Activated CD4-positive, alpha-beta memory T cell treated with anti-CD3 and anti-CD28 coated beads, Interleukin-2, amount 10 ng/mL, durations not matched to agents 7 days and 5 days (primary cell): ENCODE results near the gene THG1L. TPM values are rescaled to one million over a fixed set of nuclear protein-coding genes. Genes with fewer than 3 reads are reported as not detected.
A peak's percentile ranks its signal among the peaks of the same experiment; 100 is the strongest.

Source experiments
- CTCF ChIA-PET: fragments of 350-600 bp; sonication (Branson Sonifier 250); formaldehyde crosslinking; loops from one replicate; lab custom pipeline; 2021; ENCODE audit warnings: antibody characterized with exemption, inconsistent platforms; lab: Charles Lee
- POLR2A ChIA-PET: fragments of 350-600 bp; sonication (Branson Sonifier 250); formaldehyde crosslinking; loops from one replicate; lab custom pipeline; 2021; ENCODE audit warnings: antibody characterized with exemption; lab: Charles Lee
- DNase-seq: peaks from one replicate; pipeline ENCODE4 v3.0.0-alpha.2; 2020
- H3K27ac Mint-ChIP-seq: one replicate; pipeline ENCODE4 v1.8.0; 2021; ENCODE audit warnings: mild to moderate bottlenecking, mixed read lengths
- H3K27me3 Mint-ChIP-seq: one replicate; pipeline ENCODE4 v1.8.0; 2021; ENCODE audit warnings: mixed read lengths
- H3K36me3 Mint-ChIP-seq: one replicate; pipeline ENCODE4 v1.8.0; 2021; ENCODE audit warnings: low read depth, mixed read lengths
- H3K4me1 Mint-ChIP-seq: one replicate; pipeline ENCODE4 v1.8.0; 2021; ENCODE audit warnings: mixed read lengths
- H3K4me3 Mint-ChIP-seq: one replicate; pipeline ENCODE4 v1.8.0; 2021; ENCODE audit warnings: mild to moderate bottlenecking, mixed read lengths
- H3K9me3 Mint-ChIP-seq: one replicate; pipeline ENCODE4 v1.8.0; 2021; ENCODE audit warnings: mixed read lengths
- total RNA-seq, 2 experiments: library from RNA; stranded (reverse); gene quantifications; one replicate each; pipeline ENCODE4 v1.2.3, GENCODE V29; 2021

Gene THG1L
- total RNA-seq, 2 experiments from 2014 or later: 10.6 to 11.4 TPM

DNA sequence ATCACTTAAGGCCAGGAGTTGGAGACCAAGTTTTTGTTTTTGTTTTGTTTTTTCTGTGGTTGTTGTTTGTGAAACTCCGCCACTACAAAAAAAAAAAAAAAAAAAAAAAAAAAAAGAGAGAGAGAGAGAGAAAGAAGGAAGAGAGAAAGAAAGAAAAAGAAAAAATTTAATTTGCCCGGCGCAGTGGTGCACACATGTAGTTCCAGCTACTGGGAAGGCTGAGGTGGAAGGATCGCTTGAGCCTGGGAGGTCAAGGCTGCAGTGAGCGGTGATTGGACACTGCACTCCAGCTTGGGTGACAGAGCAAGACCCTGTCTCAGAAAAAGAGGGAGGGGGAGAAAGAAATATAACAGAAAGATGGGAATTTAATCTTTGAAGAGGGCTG, 902 bp downstream of the THG1L start:
- Mint-ChIP-seq H3K4me3 (peak overlapping the region; percentile 80), H3K36me3 (peaks cover 8% of the 10 kb centered on the region)

DNA sequence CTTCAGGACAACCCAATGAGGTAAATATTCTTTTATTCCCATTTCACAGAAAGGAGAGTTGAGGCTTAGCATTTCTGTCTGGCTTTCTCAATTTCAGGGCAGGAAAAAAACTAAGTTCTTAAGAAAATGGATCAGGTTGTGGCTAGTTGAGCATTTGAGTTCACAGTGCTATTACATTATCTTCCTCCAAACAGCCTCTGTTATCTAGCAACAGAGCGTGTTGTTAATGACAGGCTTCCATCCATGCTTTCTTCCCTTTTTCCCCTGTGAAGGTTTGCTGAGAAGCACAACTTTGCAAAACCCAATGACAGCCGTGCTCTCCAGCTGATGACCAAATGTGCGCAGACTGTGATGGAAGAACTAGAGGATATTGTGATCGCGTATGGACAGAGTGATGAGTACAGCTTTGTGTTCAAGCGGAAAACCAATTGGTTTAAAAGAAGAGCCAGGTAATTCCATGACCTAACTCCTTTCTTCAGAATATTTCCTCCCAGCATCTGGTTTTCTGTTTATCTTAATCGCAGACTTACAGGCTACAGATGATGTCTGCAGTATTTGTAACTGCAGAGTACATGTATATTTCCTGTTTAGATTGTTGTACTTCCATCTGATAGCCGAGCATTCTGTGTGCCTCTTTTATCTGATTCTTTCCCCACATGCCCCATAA, 1.5 kb downstream of the THG1L start:
- peaks cover 2% of the 10 kb centered on the region for H3K9me3 Mint-ChIP-seq
- peaks cover 30% of the 10 kb centered on the region for H3K4me1 Mint-ChIP-seq
- peaks cover 10% of the 10 kb centered on the region for H3K36me3 Mint-ChIP-seq
- ChIA-PET POLR2A (no interaction called here), CTCF (interaction anchor here (2.0 to 6.4 kb wide), 3 partner anchors 10 to 301 kb away, joined by 8 to 62 read pairs (median 25); partner anchors contain the start of gene LSM11)
- DNase-seq: no peak
- no peak overlapping the region for H3K4me3 Mint-ChIP-seq
- H3K27ac Mint-ChIP-seq: no peak overlapping the region
- no peaks in the 10 kb centered on the region for H3K27me3 Mint-ChIP-seq

More for the DNA sequence above, 902 bp downstream of the THG1L start:
- Mint-ChIP-seq H3K4me1 (peaks cover 30% of the 10 kb centered on the region), H3K9me3 (peaks cover 2% of the 10 kb centered on the region), H3K27ac (no peak overlapping the region), H3K27me3 (no peaks in the 10 kb centered on the region)
- no peak for DNase-seq
- ChIA-PET CTCF (interaction anchor here (1.3 to 6.4 kb wide), 7 partner anchors 10 to 404 kb away, joined by 4 to 62 read pairs (median 6); partner anchors contain the start of gene LSM11), POLR2A (interaction anchor here (0.8 to 2.1 kb wide), 8 partner anchors 14 to 272 kb away, joined by 3 to 10 read pairs (median 3); partner anchors contain the start of gene NIPAL4)

DNA sequence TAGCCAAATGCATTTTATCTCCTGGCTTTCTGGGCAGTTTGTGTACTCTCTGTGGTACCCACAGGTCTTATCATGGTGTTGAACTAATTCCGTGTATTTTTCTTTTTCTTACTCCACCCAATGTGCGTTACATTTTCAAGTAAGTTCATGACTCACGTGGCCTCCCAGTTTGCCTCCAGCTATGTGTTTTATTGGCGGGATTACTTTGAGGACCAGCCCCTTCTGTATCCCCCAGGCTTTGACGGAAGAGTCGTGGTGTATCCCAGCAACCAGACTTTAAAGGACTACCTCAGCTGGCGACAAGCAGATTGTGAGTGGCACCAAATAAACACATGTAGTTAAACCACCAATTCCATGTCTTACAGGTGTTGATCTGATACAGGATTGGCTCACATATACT, 3.2 kb downstream of the THG1L start:
- CTCF ChIA-PET: interaction anchor here (1.9 kb wide), 1 partner anchor 9 kb away, joined by 7 read pairs; the partner anchor contains the start of gene LSM11
- no peak for DNase-seq
- Mint-ChIP-seq H3K27ac (no peak overlapping the region), H3K9me3 (no peaks in the 10 kb centered on the region), H3K36me3 (peaks cover 23% of the 10 kb centered on the region), H3K4me3 (no peak overlapping the region), H3K27me3 (no peaks in the 10 kb centered on the region), H3K4me1 (peaks cover 30% of the 10 kb centered on the region)
- POLR2A ChIA-PET: no interaction called here

DNA sequence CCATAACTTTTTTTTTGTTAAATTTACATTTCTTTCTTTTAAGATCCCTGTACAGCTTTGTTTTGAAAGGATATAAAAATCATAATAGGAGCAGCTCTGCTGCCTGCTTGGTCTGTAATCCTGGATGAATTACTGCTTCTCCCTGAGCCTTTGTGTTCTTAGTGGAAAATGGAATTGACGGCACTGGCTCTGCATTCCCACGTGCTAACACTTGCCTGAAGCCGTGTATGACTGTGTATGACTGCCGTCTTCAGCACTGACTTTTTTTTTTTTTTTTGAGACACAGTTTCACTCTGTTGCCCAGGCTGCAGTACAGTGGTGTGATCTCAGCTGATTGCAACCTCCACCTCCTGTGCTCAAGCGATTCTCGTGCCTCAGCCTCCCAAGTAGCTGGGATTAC, 4.8 kb downstream of the THG1L start:
- peaks cover 23% of the 10 kb centered on the region for H3K36me3 Mint-ChIP-seq

DNA sequence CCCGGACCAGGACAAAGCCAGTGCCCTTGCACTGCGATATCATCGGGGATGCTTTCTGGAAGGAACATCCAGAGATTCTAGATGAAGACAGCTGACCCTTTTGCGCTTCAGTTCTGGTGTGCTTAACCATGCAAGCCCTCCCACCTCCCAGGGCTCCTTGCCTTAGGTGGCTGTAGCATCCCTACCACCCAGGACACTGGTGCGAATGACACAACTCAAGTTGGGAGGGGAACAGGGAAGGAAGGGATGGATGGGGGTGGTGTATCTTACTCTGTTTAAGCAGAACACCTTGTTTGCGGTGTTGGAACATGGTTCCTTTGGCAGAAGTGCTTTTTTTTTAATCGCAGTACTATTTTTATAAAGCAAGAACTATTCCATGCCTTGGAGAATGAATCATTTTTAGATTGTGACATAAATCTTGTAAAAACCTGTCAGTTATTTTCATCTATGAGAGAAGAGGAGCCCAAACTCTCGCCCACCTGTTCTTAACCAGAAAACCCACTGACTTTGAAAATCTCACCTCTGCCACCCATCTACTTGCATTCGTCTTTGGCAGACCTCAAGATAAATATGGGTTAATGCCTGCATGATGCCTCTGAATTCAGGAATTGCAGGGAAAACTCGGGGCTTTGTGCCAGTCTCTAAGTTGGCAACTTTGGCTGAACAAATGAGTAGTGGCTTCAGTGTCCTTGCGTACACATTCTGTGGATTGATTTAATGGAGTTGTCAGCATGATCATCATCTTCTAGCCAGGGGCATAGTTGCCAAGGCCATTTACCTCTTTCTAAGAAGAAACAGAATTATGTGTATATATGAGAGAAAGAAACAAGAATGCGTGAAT, 8.4 kb downstream of the THG1L start:
- CTCF ChIA-PET: interaction anchor here (0.7 to 2.4 kb wide), 6 partner anchors 21 to 411 kb away, joined by 3 to 10 read pairs (median 5); no protein-coding TSS in a partner anchor
- DNase-seq: no peak

More for the DNA sequence above, 4.8 kb downstream of the THG1L start:
- Mint-ChIP-seq H3K9me3 (no peaks in the 10 kb centered on the region), H3K27ac (no peak overlapping the region), H3K27me3 (no peaks in the 10 kb centered on the region), H3K4me1 (peaks cover 24% of the 10 kb centered on the region), H3K4me3 (no peak overlapping the region)
- no peak for DNase-seq
- CTCF ChIA-PET: no interaction called here
- POLR2A ChIA-PET: no interaction called here

DNA sequence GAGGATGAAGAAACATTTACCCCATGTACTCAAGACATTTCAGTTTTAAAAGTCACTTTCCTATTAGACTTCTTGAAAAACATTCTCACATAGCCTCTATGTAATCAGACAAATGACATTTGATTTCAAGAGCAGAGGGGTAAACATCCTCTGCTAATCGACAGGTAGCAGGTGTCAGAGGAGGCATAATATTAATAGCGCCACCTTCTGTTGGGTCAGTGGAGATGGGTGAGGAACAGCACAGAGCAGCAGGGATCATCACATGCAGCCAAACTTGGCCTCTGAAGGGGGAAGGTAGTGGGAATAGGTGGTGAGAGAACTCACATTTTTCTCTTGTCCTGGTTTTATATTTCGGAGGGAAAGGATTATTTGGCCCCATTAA, 9.0 kb downstream of the THG1L start:
- ChIA-PET POLR2A (no interaction called here), CTCF (interaction anchor here (0.7 to 4.7 kb wide), 5 partner anchors 10 to 107 kb away, joined by 3 to 62 read pairs (median 3); partner anchors contain the start of genes C5orf52 and THG1L)
- no peaks in the 10 kb centered on the region for H3K27me3 Mint-ChIP-seq
- H3K4me1 Mint-ChIP-seq: peaks cover 22% of the 10 kb centered on the region
- no peaks in the 10 kb centered on the region for H3K9me3 Mint-ChIP-seq
- no peak overlapping the region for H3K4me3 Mint-ChIP-seq
- peak; percentile 25 for DNase-seq
- no peak overlapping the region for H3K27ac Mint-ChIP-seq
- H3K36me3 Mint-ChIP-seq: peaks cover 19% of the 10 kb centered on the region

More for the DNA sequence above, 8.4 kb downstream of the THG1L start:
- no peak overlapping the region for H3K27ac Mint-ChIP-seq
- H3K4me3 Mint-ChIP-seq: no peak overlapping the region
- no peaks in the 10 kb centered on the region for H3K9me3 Mint-ChIP-seq
- peaks cover 19% of the 10 kb centered on the region for H3K36me3 Mint-ChIP-seq
- no peaks in the 10 kb centered on the region for H3K27me3 Mint-ChIP-seq
- POLR2A ChIA-PET: no interaction called here
- peaks cover 16% of the 10 kb centered on the region for H3K4me1 Mint-ChIP-seq

DNA sequence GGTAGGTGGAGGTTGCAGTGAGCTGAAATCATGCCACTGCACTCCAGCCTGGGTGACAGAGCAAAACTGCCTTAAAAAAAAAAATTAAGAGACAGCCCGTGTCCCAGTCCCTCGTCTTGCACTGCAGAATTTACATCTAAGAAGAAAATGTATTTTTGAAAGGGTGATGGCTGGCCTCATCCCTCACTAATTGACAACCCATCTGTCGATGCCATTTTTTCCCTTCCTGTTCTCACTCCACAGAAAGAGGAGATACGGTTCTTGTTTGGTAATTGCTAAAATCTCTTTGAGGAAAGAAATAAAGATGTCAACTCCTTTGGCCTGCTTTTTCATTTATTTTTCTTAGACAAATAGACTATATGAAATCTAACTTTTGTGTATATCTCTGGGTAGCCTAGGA, 9.9 kb downstream of the THG1L start:
- H3K4me1 Mint-ChIP-seq: peaks cover 26% of the 10 kb centered on the region
- H3K27me3 Mint-ChIP-seq: no peaks in the 10 kb centered on the region
- POLR2A ChIA-PET: no interaction called here
- no peak overlapping the region for H3K27ac Mint-ChIP-seq
- H3K36me3 Mint-ChIP-seq: peaks cover 23% of the 10 kb centered on the region
- DNase-seq: no peak
- H3K9me3 Mint-ChIP-seq: no peaks in the 10 kb centered on the region
- CTCF ChIA-PET: interaction anchor here (0.6 to 4.7 kb wide), 9 partner anchors 11 to 1480 kb away, joined by 3 to 84 read pairs (median 4); partner anchors contain the start of genes C5orf52 and THG1L
- no peak overlapping the region for H3K4me3 Mint-ChIP-seq

DNA sequence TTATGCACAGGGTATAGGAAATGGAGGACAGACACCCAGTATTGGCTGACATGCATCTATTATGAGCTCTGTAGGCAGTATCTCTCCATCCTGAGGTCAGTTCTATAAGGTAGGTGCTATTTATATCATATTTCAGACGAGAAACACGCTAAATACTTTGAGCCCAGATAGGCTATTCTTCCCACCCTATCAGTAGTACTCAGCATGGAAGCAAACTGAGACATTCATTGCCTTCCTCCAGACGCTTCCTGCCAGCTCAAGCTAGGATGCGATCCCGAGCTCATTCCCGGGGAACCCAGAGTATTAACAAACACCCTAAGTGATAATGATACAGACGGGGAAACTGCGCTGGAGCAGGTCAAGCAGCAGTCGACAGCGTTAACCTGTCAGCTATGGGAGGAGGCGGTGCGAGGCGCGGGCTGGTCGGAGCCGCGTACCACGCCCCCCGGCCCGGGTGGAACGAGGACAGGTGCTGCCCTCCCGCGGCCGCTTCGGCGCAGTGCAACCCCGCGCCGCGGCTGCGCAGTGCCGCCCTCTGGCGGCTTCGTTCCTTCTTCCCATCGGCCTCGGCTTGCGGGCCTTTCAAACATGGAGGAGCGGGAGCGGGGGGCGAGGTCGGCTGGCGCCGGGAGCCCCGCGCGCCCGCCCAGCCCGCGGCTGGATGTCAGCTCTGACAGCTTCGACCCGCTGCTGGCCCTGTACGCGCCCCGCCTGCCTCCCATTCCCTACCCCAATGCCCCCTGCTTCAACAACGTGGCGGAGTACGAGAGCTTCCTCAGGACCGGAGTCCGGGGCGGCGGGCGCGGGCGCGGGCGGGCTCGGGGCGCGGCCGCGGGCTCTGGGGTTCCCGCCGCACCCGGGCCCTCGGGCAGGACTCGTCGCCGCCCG, 12.2 kb downstream of the THG1L start, which contains the start of gene LSM11:
LSM11 (plus strand) TSS at position 550 of the 888 bp plus-strand sequence; CDS start at position 589, 39 bp downstream.
- no peaks in the 10 kb centered on the region for H3K27me3 Mint-ChIP-seq
- peak; percentile 93 for DNase-seq
- H3K36me3 Mint-ChIP-seq: peaks cover 10% of the 10 kb centered on the region
- CTCF ChIA-PET: interaction anchor here (0.6 to 4.7 kb wide), 84 partner anchors 9 to 589 kb away, joined by 3 to 84 read pairs (median 4); partner anchors contain the start of genes C5orf52, CLINT1, NIPAL4 and SOX30
- H3K4me3 Mint-ChIP-seq: peak within 1 kb of the TSS; percentile 82
- H3K4me1 Mint-ChIP-seq: peaks cover 41% of the 10 kb centered on the region
- H3K9me3 Mint-ChIP-seq: no peaks in the 10 kb centered on the region
- POLR2A ChIA-PET: interaction anchor here (0.7 to 2.2 kb wide), 7 partner anchors 12 to 600 kb away, joined by 3 to 10 read pairs (median 5); partner anchors contain the start of genes SOX30 and THG1L
- peak within 1 kb of the TSS; percentile 76 for H3K27ac Mint-ChIP-seq

DNA sequence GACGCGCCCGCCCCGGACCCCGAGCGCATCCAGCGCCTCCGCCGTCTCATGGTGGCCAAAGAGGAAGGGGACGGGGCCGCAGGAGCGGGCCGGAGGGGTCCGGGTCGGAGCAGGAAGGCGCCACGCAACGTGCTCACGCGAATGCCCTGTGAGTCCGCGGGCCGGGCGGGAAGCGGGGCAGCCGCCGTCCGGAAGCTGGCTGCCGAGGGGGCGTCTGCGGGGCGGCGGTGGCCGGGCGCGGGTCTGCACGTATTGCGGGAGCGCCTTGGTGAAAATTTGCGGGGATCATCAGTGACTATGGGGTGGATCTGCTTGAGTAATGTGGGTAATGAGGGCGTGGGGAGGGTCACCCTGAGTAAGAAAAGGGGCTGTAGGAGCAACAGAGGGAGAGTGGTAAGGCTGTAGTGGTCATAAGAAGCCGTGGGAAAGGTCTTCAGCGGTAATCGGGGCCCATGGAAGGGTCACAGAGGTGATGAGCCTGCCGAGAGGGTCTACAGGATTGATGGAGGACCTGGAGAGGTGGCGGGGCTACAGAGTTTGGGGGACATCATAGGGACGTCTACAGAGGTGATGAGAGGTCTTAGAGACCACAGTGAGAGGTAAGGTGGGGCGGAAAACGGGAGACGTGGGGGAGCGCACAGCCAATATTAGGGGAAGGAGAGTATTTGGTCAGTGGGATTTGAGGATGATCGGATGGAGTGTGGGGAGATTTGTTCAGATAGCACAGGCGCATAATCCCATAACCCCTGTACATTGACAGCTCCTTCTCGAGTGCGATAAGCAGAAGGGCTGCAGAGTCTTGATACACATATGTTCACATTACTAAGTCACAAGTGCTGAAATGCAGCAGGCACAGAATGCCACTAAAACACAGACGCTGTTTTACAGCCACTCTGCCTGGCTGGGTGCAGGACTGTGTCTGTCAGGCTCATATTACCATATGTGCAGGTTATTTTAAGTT, 13.1 kb downstream of the THG1L start:
- Mint-ChIP-seq H3K36me3 (peaks cover 5% of the 10 kb centered on the region), H3K4me1 (peaks cover 46% of the 10 kb centered on the region), H3K27me3 (no peaks in the 10 kb centered on the region)

DNA sequence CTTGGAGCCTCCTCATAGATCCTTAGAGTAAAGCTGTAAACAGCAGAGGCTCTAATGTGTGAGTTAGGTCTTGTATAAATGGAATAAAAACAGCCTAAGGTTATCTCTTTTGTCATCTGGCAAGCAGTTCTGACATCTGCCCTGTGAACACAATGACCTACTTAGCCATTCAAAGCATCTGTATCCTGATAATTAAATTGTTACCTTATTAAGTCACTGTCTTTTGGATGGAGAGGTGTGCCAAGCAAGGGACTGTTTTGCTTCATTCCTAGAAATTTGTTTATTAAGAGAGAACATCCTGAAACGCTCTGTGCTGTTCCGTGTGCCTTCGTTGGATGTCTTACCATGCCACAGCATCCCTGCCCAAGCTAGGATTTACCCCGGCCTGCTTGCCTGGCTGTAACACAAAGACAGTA, 13.8 kb downstream of the THG1L start:
- no peaks in the 10 kb centered on the region for H3K9me3 Mint-ChIP-seq
- no peak for DNase-seq
- H3K27ac Mint-ChIP-seq: no peak overlapping the region
- ChIA-PET CTCF (interaction anchor here (0.8 to 4.7 kb wide), 6 partner anchors 9 to 643 kb away, joined by 4 to 48 read pairs (median 22); partner anchors contain the start of gene C5orf52), POLR2A (interaction anchor here (0.5 to 2.2 kb wide), 2 partner anchors 103 to 417 kb away, joined by 3 to 8 read pairs; no protein-coding TSS in a partner anchor)
- H3K27me3 Mint-ChIP-seq: no peaks in the 10 kb centered on the region
- peak overlapping the region; percentile 82 for H3K4me3 Mint-ChIP-seq
- peaks cover 4% of the 10 kb centered on the region for H3K36me3 Mint-ChIP-seq
- peaks cover 46% of the 10 kb centered on the region for H3K4me1 Mint-ChIP-seq

More for the DNA sequence above, 13.1 kb downstream of the THG1L start:
- H3K27ac Mint-ChIP-seq: peak overlapping the region; percentile 76
- CTCF ChIA-PET: interaction anchor here (0.8 to 4.7 kb wide), 41 partner anchors 9 to 643 kb away, joined by 3 to 84 read pairs (median 6); partner anchors contain the start of genes C5orf52, CLINT1, NIPAL4 and THG1L
- POLR2A ChIA-PET: interaction anchor here (0.7 to 2.2 kb wide), 4 partner anchors 13 to 416 kb away, joined by 3 to 10 read pairs (median 6); partner anchors contain the start of gene THG1L
- peak overlapping the region; percentile 82 for H3K4me3 Mint-ChIP-seq
- DNase-seq: peak; percentile 39
- H3K9me3 Mint-ChIP-seq: no peaks in the 10 kb centered on the region
